Kidney (tissue), 14 donors: ENCODE results near the gene MRTFB. TPM values are rescaled to one million over a fixed set of nuclear protein-coding genes. Genes with fewer than 3 reads are reported as not detected.
A peak's percentile ranks its signal among the peaks of the same experiment; 100 is the strongest.

Experiments
- DNase-seq, 5 donors: peaks; one replicate each; pipeline ENCODE4 v3.0.0-alpha.2; 2013 to 2020
- FAIRE-seq: peaks from 2 replicates; lab custom pipeline; 2012; peaks lifted over from hg19 to GRCh38; lab: Jason Lieb, UNC
- H3K27ac ChIP-seq, 2 donors: one replicate each; pipeline ENCODE4 v1.7.0; 2013; ENCODE audit warnings: low read depth in 2 of 2, low read length in 2 of 2, inconsistent platforms in 1 of 2
- H3K27me3 ChIP-seq: one replicate; pipeline ENCODE4 v1.7.1; 2013; ENCODE audit warnings: low read length, inconsistent platforms; ENCODE audit not compliant: control insufficient read depth, insufficient read depth
- H3K36me3 ChIP-seq, 3 donors: one replicate each; pipeline versions ENCODE4 v1.7.0 to v1.7.1; 2013; ENCODE audit warnings: low read length in 3 of 3, control low read depth in 1 of 3, inconsistent platforms in 1 of 3; ENCODE audit not compliant: insufficient read depth in 3 of 3, control insufficient read depth in 2 of 3
- H3K4me1 ChIP-seq, 3 donors: one replicate each; pipeline versions ENCODE4 v1.7.0 to v1.7.1; 2013; ENCODE audit warnings: low read length in 3 of 3, inconsistent platforms in 1 of 3, low read depth in 1 of 3; ENCODE audit not compliant: control insufficient read depth in 2 of 3, insufficient read depth in 2 of 3
- H3K4me3 ChIP-seq, 3 donors: one replicate each; pipeline versions ENCODE4 v1.7.0 to v1.8.1; 2013; ENCODE audit warnings: low read length in 3 of 3, control low read depth in 1 of 3, inconsistent platforms in 1 of 3
- H3K9ac ChIP-seq, 3 donors: one replicate each; pipeline versions ENCODE4 v1.7.0 to v1.7.1; 2013; ENCODE audit warnings: low read length in 3 of 3, control low read depth in 1 of 3, inconsistent platforms in 1 of 3
- H3K9me3 ChIP-seq, 3 donors: one replicate each; pipeline versions ENCODE4 v1.7.0 to v1.7.1; 2013; ENCODE audit warnings: low read length in 3 of 3, control low read depth in 1 of 3, inconsistent platforms in 1 of 3; ENCODE audit not compliant: control insufficient read depth in 2 of 3, insufficient read depth in 1 of 3
- intact Hi-C: fragments of 100-400 bp; cut with DNase I; formaldehyde crosslinking; loops from one replicate; pipeline ENCODE4 v1.11.1; 2022
- polyA plus RNA-seq: library from polyadenylated mRNA; stranded (reverse); fragments of 350-450 nt; fragmentation: Illumina TruSeq; extraction: RNeasy Lipid Tissue Mini Kit (QIAGEN cat#74804); gene quantifications from one replicate; pipeline ENCODE4 v1.2.3, GENCODE V29; 2014; ENCODE audit warnings: low read depth, low replicate concordance; ENCODE audit not compliant: insufficient read depth
- total RNA-seq: library from RNA; stranded (reverse); fragmentation: NEBNext Ultra II Directional; extraction: Animal tissue kit (Norgen Biotek cat#: 25700); gene quantifications from one replicate; pipeline ENCODE4 v1.2.1, GENCODE V29; 2021
- TF ChIP-seq, protein P1 (sequence below): IDR thresholded peaks from 3 replicates; pipeline ENCODE4 v1.5.1; 2012; ENCODE audit warnings: mild to moderate bottlenecking, moderate library complexity, borderline replicate concordance; ENCODE audit not compliant: insufficient read depth; ENCODE audit errors: extremely low read depth
- donor health status: control.
- donor health status: control.
- donor health status: control.
- donor health status: control.
- donor health status: control.
- donor health status: DM: yes; HTN: yes; CAD: no.
- donor health status: Normal renal cell carcinoma (clear cell type).

The MRTFB gene
- total and polyA plus RNA-seq, 2 donors from 2014 or later: 5.1 to 51.0 TPM

DNA sequence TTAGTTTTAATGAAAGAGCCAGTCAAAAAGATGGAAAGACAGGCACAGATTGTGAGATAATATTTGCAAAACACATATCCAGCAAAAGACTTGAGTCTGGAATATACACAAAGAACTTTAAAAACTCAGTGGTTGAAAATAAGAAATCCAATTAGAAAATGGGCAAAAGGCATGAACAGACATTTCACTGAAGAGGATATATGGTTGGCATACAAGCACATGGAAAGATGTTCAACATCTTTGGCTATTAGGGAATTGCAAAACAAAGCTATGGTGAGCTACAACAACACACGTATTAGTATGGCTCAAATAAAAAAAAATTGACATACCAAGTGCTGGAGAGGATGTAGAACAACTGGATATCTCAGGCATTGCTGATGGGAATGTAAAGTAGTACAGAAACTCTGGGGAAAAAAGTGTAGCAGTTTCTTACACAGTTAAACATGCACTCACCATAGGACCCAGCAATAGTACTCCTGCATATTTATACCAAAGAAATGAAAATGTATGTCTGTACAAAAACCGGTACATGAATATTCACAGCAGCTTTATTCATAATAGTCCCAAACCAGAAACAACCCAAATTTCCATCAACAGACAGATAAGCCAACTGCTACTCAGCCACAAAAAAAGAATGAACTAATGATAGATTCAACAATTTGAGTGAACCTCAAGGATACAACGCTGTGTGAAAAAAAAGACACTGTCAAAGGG is 44.4 kb upstream of the MRTFB start:
- Histone ChIP-seq H3K9me3 (no peaks in the 10 kb centered on the region), H3K27me3 (no peaks in the 10 kb centered on the region), H3K9ac (no peak overlapping the region), H3K4me1 (no peaks in the 10 kb centered on the region), H3K36me3 (no peaks in the 10 kb centered on the region), H3K27ac (no peak overlapping the region), H3K4me3 (no peak overlapping the region)
- no peak for DNase-seq
- TF ChIP-seq, protein P1, sequence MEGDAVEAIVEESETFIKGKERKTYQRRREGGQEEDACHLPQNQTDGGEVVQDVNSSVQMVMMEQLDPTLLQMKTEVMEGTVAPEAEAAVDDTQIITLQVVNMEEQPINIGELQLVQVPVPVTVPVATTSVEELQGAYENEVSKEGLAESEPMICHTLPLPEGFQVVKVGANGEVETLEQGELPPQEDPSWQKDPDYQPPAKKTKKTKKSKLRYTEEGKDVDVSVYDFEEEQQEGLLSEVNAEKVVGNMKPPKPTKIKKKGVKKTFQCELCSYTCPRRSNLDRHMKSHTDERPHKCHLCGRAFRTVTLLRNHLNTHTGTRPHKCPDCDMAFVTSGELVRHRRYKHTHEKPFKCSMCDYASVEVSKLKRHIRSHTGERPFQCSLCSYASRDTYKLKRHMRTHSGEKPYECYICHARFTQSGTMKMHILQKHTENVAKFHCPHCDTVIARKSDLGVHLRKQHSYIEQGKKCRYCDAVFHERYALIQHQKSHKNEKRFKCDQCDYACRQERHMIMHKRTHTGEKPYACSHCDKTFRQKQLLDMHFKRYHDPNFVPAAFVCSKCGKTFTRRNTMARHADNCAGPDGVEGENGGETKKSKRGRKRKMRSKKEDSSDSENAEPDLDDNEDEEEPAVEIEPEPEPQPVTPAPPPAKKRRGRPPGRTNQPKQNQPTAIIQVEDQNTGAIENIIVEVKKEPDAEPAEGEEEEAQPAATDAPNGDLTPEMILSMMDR: no peak
- FAIRE-seq: no peak
- intact Hi-C loops: no loop called here

DNA sequence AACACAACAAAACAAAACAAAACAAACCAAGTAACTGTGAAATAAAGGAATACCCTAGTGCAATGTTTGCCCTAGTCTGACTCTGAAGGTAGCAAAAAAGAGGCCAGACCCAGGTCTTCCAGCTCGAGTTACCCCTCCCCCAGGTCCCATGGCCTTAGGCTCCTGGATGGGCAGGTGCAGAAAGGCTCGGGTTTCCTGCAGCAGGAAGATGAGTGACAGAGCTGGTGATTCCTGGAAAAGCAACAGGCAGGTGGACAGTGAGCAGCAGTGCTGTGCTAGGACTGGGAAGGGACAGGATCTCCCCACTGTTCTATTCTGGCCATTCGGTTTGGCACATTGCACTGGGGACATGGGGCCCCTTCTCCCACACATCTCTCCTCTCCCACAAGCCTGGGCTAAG is 42.9 kb upstream of the MRTFB start:
- no peak for FAIRE-seq

DNA sequence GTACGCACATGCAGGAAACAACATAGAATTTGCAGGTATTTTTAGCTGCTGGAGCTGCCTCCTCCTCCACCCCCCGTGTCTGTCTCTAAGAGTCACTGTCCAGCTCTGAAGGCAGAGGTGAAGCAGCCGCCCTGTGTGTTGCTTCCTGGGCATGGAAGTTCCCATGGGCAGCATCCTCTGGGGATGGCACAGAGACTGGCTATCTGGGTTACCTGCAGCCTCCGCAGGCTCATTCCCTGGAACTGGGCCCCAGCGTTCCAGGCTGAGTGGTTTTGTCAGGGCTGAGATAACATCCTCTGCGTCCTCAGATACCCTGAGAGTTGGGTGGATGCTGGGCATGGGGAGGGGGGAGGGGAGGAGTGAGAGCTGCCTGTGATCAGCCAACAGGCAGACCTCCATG is 41.5 kb upstream of the MRTFB start:
- TF ChIP-seq, protein P1: no peak
- Histone ChIP-seq H3K9me3 (no peaks in the 10 kb centered on the region), H3K4me1 (no peaks in the 10 kb centered on the region), H3K36me3 (no peaks in the 10 kb centered on the region), H3K4me3 (no peak overlapping the region), H3K27me3 (no peaks in the 10 kb centered on the region), H3K9ac (no peak overlapping the region), H3K27ac (no peak overlapping the region)
- DNase-seq: no peak
- FAIRE-seq: no peak
- intact Hi-C loops: no loop called here

More for the DNA sequence above, 42.9 kb upstream of the MRTFB start:
- DNase-seq: peak in 4 of 5 donors; percentile 50 to 61 (median 54)
- Histone ChIP-seq H3K27me3 (no peaks in the 10 kb centered on the region), H3K4me1 (no peaks in the 10 kb centered on the region), H3K4me3 (no peak overlapping the region), H3K27ac (no peak overlapping the region), H3K36me3 (no peaks in the 10 kb centered on the region), H3K9ac (no peak overlapping the region), H3K9me3 (no peaks in the 10 kb centered on the region)
- TF ChIP-seq, protein P1: no peak
- intact Hi-C loops: no loop called here

DNA sequence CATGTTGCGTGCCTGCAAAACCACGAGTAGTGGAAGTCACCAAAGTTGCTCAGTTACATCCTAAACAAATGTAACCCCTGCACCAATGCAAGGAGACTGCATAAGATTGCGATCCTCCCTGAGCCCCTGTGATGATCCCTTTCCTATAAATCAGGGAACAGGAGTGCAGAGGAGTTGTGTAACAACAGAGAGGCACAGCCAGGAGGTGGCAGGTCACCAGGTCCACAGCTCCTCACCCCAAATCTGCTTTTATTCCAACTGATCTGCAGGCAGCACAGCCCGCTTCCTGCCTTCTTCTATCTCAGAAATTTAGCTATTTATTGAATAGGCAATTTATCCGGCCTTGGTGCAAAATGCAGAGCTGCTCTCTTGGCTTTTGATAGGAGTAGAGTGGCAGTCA is 36.0 kb upstream of the MRTFB start:
- no peak overlapping the region for H3K4me3 ChIP-seq
- H3K36me3 ChIP-seq: no peaks in the 10 kb centered on the region
- TF ChIP-seq, protein P1: no peak
- no peak overlapping the region for H3K27ac ChIP-seq
- FAIRE-seq: no peak
- intact Hi-C loops: no loop called here
- DNase-seq: no peak
- H3K9ac ChIP-seq: no peak overlapping the region
- H3K27me3 ChIP-seq: no peaks in the 10 kb centered on the region
- H3K9me3 ChIP-seq: peaks cover 0 to 5% (median 0%) of the 10 kb centered on the region in 3 donors
- H3K4me1 ChIP-seq: no peaks in the 10 kb centered on the region
